ENCODE results near the gene TM9SF2.

DNA sequence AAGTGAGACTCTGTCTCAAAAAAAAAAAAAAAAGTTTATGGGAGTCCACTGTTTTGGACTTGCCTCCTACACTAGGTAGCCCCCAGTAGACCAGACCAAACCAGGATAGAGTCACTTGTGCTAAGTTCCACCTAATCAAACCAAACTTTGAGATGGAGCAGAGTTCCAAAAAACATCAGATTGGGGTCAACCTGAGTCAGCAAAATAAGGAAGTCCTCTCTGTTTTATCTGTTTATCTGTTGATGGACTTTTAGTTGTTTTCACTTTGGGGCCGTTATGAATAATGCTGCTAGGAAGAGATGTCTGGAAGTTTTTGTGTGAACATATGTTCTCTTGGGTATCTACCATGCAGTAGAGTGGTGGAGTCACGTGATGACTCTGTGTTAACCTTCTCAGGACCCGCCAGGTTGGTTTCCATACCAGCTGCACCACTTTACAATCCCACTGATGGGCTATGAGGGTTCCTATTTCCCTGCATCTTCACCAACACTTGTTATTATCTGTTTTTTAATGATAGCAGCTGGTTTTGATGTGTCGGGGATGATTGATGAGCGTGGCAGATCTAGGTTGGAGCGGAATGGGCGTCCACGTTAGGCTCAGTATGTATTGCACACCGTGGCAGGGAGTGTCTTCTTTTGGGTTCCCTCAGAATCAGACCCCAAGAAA lies 46.6 kb upstream of the TM9SF2 start:
- no peak for TF ChIP-seq POLR2A (IDR thresholded peaks at IDR 0.05)
- TF ChIP-seq, protein P1, sequence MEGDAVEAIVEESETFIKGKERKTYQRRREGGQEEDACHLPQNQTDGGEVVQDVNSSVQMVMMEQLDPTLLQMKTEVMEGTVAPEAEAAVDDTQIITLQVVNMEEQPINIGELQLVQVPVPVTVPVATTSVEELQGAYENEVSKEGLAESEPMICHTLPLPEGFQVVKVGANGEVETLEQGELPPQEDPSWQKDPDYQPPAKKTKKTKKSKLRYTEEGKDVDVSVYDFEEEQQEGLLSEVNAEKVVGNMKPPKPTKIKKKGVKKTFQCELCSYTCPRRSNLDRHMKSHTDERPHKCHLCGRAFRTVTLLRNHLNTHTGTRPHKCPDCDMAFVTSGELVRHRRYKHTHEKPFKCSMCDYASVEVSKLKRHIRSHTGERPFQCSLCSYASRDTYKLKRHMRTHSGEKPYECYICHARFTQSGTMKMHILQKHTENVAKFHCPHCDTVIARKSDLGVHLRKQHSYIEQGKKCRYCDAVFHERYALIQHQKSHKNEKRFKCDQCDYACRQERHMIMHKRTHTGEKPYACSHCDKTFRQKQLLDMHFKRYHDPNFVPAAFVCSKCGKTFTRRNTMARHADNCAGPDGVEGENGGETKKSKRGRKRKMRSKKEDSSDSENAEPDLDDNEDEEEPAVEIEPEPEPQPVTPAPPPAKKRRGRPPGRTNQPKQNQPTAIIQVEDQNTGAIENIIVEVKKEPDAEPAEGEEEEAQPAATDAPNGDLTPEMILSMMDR (IDR thresholded peaks at IDR 0.05), result no peak

Measured in heart left ventricle (tissue), 13 donors.